Esophagus mucosa (tissue), 1 donor: ENCODE data around the gene ZNF516. TPM values are rescaled to one million over a fixed set of nuclear protein-coding genes. Genes with fewer than 3 reads are reported as not detected.

ENCODE experiments used
- ATAC-seq: fragments of 200-7000 bp; cut with Tn5 transposase; one replicate; pipeline ENCODE4 v1.9.1; 2020
- total RNA-seq: library from RNA; stranded (reverse); gene quantifications from one replicate; pipeline ENCODE4 v1.2.4, GENCODE V29; 2023
- donor health status: DM: yes; HTN: yes; CAD: no.

ZNF516 gene
- total RNA-seq, 1 donor from 2014 or later = 19.3 TPM

- peak; percentile 29 for ATAC-seq
Measured at GRCh38 chr18:76420898-76421684, 74.0 kb downstream of the ZNF516 start.

- no peak for ATAC-seq
Measured at GRCh38 chr18:76419811-76420210, 75.2 kb downstream of the ZNF516 start.

DNA sequence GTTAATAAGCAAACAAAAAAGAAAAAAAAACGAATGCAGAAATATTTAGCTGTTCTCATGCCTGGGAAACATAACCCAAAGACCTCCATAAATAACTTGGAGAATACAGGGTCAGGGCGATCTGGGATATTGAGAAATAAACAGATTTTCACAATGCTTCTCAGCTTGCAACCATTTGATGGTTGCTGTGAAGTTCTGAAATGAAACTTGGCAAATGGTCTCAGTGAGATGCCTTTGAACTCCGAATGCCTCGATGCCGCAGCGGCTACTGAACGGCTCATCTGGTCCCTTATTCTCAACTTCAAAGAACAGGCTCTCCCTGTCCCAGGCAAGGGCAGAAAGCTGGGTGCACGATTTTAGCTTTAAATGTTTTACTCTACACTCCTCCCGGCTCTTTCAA is 78.1 kb downstream of the ZNF516 start:
- no peak for ATAC-seq

DNA sequence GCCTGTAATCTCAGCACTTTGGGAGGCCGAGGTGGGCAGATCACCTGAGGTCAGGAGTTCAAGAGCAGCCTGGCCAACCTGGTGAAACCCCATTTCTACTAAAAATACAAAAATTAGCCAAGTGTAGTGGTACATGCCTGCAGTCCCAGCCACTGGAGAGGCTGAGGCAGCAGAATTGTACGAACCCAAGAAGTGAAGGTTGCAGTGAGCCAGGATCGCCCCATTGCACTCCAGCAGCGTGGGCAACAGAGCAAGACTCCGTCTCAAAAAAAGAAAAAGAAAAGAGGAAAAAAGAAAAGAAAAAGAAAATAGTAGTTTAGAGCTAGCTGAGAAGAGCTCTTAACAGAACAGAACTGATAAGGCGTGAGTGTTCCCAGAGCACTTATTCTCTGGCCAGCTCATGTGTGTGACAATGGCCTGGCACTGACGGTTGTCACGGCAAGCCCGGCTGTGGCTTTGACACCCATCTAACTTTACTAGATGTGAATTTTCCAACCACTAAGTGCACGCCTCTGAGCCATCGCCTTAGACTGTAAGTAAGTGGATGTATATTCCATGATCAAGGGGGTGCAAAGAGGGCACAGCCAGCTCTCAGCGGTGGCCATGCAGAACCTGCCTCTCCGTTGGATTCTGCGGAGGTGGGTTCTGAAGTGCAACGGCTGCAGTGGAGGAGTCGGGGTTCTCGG is 80.0 kb downstream of the ZNF516 start:
- no peak for ATAC-seq

GRCh38 chr18:76412818-76413565 is 82.0 kb downstream of the ZNF516 start:
- no peak for ATAC-seq

DNA sequence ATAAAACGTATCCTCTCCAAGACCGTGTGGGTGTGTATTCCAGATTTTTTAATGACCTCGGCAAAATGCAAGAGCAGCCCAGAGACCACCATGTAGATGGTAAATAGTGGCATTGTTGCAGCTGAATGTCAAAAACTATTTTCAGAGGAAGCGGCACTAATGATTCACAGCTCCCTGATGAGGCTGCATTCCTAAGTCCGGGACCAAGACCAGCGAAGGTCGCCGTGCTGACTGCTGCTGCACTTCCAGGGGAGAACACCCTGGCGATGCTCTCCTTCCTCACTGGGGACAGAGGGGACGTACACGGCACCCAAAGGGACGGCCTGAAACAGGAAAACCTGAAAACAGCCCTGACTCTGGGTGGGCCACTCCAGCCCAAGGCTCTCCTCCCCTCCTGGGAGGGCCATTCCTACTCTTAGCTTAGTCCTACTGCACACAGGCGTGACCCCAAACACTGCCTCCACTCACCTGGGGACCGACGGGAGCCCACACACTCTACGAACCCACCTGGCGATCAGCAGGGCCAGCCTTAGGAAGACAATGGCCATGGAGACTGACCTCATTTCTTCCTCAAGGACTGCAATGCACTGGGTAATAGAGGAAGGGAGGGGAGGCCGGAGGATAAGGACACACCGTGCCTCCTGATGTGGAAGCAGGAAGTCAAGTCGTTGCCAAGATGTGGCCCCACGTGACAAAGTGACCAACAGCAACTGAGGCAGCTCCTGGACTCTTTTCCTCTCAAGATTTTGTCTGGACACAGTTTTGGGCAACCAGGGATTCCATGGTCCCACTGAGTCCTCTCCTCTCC is 82.8 kb downstream of the ZNF516 start:
- no peak for ATAC-seq

DNA sequence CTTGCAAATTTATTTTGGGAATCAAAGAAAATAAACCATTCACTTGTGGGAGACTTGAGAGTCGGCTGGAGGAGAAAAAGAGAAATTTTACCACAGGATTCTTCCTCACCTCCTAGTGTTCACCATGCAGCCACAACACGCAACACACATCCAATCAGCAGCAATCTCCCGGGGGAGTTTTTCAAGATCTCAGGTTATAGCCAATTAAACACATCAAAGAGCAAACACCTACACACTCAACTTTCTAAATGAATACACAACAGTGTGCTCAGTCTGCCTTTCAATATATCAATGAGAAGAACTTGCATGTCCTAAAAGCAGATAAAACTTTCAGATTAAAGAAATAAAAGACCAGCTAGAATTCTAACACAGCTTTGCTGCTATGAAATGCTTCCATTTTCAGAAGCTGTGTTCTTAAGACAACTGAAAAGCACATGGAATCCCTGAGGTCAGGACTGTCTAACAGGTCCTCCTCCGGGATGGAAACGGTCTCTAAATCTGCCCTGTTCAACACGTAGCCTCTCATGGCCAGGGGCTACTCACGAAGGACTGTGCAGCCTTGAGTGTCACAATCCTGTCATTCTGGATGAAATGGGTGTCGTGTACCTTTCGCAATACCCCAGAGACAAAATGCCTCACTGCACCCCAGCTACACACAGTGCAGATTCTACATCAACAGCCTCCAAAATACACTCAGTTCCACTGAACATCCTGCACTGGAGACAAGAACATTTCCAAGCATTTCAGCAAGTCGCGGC is 84.2 kb downstream of the ZNF516 start:
- no peak for ATAC-seq

DNA sequence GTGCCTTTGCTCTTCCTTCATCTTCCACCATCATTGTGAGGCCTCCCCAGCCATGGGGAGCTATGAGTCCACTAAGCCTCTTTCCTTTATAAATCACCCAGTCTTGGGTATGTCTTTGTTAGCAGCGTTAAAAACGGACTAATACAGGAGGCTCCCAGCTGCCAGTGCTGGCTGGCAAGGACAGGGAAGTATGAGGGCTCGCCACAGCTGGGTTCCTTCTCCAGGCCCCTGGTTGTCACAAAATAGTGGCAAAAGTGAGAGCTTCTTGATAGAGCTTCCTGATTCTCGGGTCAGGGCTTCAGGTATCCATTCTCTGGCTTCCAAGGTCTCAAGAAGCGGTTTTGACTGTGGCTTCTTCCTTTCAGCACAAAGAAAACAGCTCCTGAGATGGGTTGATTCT is 85.0 kb downstream of the ZNF516 start:
- no peak for ATAC-seq

DNA sequence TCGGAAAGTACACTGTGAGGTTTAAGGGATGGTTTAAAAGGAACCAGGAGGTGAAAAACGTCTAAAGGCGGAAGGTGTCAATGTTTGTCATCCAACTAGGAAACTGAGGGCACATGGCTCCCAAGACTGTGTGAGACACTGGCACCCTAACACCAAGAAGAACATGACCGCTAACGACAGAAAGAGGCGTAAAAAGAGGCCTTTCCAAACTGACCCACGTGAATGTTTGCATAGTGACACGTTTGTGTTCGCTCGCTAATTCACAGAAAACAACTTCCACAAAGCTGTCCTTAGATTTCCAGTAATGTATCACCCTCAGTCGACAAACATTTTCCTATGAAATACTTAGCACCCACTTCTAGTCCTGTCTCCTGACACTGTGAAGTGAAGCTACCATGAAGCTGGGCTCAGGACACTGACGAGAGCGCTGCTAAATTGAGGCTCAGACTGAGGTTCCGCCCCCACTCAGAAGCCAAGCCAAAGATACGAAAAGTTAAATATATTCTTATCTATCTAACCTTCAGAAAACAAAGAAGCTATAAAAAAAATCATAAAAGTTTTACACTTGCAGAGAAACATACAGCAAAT is 86.5 kb downstream of the ZNF516 start:
- no peak for ATAC-seq

DNA sequence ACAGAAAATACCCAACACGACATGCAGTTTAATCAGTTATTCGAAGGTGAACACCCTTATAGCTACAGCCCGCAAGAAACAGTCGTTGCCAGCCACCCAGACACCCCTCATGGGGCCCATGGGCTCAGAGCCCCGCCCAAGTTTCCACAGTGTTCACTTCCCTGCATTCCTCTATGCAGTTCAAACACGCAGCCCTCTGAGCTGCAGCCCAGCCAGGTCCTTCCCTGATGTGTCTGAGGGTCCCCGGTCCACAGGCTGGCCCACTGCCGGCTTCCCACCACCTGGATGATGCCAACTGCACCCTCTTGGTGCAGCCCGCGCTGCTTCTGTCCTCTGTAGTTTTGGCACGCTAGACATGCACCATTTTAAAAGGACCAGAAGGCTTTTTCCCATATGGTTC is 87.4 kb downstream of the ZNF516 start:
- ATAC-seq = no peak

DNA sequence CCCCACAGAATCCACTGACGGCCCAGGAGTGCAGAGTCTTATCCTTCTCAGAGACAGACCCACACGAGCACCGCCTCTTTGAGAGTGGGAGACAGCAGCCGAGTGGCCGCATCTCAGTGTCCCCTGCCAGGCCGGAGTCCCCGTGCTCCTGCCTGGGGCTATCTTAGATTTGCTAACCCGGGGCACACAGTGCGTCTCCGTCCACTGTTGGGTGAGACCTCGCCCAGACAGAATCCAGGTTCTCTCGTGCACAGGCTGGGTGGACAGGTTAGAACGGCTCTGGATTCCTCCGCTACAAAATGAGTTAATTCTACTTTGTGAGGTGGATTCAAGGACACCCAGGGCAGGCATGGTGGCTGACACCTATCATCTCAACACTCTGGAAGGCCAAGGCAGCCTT is 88.3 kb downstream of the ZNF516 start:
- no peak for ATAC-seq

DNA sequence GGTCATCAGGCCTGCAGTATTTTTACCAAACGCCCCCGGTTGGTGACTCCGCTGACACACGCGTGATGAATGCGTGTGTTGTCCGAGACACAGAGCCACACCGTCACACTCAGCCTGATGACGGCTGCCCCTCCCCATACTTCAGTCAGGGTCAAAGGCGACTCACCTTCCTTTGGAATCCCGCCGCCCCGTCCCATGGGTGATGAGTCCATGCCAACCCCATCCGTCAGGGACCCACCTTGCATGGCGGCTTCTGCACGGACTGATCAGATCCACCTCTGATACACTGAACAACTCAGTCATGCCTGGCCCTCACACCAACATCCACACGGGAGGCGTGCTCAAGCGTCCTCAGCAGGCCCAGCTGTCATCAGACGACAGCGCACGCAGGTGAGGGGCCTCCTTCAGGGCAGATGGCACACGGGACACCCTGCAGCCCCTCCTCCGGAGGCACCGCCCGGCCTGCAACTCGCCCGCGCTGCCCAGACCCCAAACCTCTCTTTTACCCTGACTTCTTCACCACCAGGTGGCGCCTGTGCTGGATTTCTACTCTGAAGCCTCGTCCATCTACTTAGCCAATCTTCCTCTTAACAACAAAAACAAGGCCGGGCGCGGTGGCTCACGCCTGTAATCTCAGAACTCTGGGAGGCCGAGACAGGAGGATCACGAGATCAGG is 89.2 kb downstream of the ZNF516 start:
- peak; percentile 23 for ATAC-seq

DNA sequence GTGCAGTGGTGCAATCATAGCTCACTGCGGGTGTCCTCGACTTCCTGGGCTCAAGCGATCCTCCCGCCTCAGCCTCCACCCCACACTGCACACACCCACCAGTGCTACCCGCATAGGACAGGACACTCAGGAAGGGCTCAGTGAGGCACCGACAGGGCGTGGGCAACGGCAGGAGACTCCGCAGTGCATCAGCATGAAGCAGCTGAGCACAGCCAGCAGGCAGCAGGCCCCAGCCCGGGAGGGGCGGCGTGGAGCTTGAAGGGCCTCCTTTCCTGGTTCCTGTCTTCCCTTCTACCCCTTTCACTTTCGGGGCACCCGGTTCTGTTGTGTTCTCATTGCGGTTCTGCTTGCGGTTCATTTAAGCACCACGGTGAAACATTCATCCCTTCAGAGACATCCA is 89.8 kb downstream of the ZNF516 start:
- ATAC-seq = no peak

DNA sequence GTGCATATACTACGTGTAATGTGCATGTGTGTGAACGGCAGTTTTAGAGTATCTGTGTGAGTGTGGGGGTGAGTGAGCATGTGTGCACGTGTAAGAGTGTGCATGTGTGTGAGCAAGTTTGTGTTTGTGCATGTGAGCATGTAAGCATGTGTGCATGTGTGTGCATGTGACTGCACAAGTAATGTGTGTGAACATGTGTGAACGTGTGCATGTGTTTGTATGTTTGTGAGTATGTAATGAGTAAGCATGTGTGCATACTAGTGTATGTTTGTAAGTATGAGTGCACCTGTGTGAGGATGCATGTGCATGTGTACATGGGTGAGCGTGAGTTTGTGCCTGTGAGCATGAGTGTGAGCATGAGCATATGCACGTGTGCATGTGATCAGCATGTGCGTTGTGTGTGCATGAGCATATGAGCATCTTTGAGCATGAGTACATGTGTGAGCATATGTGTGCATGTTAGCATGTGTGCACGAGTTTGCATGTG is 90.7 kb downstream of the ZNF516 start:
- ATAC-seq = no peak

DNA sequence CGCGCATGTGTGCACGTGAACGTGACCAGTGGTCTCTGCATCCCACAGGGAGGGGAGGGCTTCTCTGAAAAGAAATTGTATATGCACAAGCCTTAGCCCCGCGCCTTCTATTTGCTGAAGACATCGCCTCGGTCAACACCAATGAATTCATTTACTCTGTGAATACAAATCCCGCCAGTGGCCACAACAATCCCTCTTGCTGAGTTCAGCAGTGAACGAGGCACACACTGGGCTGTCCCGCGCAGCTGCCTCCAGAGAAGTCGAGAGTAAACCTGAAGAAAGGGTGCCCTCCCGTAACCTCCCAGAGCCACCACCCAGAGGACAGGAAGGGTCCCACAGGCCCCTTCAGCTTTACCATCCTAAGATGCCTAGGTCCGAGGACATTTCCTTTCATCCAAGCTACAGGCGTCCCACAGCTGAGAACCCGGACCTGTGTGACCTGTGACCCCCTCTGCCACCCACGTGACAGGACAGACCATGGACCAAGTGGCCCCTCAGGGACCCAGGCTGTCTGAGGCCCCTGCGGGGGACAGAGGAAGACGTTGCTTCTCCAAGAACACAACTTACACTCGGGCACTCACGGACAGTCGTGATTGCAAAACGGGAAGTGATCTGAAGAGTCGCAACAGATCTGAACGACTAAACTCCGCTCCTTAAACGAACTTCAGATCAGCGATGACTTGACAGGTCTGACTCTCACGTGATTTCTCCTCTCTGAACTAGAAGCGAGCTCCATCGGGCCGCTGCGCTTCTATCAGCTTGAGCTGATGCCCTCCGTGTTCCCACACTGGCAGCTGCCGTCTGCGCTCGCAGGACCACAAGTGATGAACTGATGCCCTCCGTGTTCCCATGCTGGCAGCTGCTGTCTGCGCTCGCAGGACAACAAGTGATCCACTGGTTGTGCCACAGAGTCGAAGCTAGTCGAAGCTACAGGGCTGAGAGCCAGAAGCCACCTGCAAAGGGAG is 92.7 kb downstream of the ZNF516 start:
- ATAC-seq = no peak

DNA sequence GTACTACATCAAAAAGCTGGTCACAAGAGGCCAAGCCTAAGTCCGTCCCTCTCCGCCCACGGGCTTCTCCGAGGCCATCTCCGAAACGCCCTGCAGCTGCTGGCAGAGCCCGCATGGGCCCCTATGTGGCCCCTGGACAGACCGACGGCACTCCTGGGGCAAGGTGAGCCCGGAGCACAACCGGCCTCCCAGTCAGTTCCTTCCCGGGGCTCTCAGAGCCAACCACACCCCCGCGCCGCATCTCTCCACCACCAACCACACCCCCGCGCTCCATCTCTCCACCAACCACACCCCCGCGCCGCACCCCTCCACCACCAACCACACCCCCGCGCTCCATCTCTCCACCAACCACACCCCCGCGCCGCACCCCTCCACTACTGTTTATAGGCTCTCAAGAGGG is 93.5 kb downstream of the ZNF516 start:
- peak; percentile 66 for ATAC-seq

DNA sequence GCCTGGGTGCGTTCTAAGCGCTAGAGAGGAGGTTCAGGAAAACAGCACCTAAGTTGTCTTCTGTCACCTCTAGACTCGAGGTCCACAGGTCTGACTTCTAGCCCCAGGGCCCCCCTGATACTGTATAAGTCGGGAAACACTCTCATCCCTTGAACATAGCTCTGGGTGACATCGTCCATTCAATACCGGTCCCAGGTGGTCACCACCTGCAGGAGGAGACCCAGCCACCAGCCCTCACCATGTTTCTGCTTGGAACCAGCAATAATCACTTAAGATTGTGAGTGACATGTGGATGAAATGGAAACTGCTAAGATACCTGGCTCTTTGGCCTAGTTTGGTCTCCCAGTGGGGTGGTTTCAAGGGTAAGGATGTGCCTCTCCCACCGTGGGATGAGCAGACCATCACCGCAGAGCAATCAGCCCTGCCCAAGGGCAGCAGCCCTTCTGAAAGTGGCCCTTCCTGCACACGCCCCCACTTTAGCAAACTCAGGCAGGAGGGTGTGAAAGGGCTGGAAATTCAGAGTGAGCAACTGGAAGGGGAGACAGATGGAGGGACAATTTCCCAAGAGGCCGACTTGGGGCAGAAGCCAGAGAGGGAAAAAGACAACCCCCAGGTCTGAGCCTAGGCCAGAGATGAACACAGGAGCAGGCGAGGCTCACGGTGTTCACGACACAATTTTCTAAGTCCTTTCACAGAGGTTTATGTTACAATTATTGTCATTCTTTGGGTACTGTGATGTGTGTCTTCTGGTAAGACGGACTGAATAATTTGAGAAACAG is 95.2 kb downstream of the ZNF516 start:
- ATAC-seq = no peak

DNA sequence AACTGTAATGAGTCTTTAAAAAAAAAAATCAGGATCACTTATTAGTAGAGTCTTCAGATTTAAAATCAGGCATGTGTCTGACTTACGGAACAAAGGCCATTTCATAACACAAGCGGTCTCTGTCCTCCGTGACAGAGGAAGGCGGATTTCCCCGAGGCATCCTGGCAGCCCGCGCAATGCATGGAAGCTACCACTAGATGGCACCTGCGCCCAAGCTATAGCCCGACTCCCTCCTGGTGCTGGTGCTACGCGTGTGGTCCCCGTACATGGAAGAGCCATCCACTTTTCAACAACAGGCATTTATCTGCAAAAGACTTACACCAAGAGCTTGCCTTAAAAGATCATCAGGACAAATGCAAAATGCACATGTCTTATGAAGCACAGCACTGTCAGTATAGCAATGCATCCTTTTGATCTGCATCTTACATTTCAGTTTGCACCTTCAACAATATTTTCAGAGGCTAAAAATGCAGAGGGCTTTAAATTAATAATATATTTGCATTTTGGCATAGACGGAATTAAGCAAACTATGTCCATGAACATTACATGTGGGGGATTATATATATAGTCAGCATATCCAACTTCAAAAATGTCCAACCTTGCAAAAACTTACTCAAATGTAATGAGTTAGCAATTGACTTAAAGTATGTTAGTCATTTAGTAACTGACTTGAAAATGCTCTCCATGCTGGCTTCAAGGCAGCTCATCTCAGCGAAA is 96.0 kb downstream of the ZNF516 start:
- ATAC-seq = peak; percentile 79
